NCI-H748 (cell line): ENCODE data around the gene LHCGR.
"Not testable (repeated sequence)": the region's sequence is repeated elsewhere in the genome, so short reads cannot be mapped to it uniquely, and the experiment has no call there.

Experiments used
- DNase-seq: peaks from one replicate; lab custom pipeline; 2025; ENCODE audit not compliant: unreplicated experiment; lab: John Stamatoyannopoulos, UW

Gene LHCGR

DNA sequence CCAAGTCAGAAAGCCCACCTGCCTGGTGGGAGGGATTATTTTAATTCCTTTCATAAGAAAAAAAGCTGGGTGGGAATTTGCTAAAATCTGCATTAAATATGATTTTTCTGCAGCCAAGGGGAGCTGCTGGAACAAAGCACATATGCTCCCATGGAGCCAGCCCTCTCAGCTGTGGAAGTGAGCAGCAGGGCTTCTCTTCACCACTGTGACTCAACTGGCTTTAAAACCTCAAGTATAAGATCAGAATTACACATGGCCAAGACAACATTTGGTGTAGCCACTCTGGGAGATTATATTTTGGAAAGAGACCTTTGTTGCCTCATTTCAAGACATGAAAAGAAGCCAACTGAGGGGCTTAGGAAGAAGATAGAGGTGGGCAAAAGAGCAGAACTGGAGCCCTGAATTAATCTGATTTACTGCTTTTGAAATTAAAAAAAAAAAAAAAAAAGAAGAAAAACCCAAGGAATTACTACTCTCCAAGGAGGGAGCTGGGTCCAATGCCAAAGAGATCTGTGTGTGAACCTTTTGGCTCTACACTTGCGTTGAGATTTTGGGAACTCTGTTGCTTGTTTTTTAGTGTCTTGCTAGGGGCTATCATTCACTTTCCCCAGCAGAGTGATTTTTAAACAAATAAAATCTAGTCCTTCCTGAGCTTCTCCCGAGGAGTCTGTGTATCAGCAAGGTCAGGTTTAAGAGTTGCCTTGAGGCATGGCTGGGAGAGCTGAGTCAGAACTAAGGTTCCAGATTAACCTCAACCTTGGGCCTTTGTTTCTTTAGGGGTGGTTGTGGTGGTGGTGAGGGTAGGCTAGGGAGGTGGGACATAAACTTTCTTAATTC lies 6.0 kb downstream of the LHCGR start:
- no peak for DNase-seq

DNA sequence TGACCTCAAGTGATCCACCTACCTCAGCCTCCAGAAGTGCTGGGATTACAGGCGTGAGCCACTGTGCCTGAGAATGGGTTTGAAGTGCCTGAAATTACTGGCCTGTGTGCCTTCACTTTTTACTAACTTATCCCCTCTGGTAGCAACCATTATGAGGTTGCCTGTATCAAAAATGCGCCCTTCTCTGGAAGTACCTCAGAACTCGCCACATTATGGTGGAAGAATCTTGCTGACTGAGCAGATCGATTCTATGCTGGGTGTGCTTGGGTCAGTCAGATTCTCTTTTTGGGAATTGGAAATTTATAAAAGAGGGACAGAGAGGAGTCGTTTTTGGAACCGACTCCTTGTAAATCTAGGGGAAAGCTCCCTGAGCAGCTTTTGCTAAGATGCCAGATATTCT lies 8.2 kb downstream of the LHCGR start:
- DNase-seq: no peak

DNA sequence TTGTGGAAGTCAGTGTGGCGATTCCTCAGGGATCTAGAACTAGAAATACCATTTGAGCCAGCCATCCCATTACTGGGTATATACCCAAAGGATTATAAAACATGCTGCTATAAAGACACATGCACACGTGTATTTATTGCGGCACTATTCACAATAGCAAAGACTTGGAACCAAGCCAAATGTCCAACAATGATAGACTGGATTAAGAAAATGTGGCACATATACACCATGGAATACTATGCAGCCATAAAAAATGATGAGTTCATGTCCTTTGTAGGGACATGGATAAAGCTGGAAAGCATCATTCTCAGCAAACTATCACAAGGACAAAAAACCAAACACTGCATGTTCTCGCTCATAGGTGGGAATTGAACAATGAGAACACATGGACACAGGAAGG lies 16.3 kb downstream of the LHCGR start:
- DNase-seq: not testable (repeated sequence)

DNA sequence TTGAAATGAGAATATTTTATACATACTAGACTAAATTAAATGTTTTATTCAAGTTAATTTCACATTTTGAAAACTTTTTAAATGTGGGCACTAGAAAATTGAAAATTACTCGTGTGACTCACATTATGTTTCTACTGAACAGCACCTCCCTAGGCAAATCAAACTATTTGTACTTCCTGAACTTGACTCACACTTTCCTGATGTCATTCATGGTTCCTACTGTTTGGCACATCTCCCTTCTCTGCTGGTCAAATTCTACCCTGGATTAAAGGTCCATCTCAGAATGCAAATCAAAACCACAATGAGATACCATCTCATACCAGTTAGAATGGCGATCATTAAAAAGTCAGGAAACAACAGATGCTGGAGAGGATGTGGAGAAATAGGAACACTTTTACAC lies 16.7 kb downstream of the LHCGR start:
- no peak for DNase-seq

DNA sequence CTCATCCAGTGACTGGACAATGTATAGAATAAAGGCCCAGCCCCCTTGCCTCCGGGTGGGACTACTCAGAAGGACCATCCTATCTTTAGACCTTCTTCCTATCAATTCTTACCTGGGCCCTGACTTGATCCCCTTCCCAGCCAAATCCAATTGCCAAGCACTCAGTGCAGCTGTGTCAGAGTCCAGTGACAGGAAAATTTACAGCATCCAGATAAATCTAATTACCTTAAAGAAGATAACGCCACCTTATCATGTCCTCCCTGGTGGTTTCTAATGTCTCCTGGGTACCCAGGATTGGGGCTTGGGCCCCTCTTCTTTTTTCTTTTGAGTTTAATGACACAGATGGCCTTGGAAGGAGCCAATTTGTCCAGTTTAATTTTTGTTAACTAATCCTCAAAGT lies 19.3 kb downstream of the LHCGR start:
- no peak for DNase-seq

DNA sequence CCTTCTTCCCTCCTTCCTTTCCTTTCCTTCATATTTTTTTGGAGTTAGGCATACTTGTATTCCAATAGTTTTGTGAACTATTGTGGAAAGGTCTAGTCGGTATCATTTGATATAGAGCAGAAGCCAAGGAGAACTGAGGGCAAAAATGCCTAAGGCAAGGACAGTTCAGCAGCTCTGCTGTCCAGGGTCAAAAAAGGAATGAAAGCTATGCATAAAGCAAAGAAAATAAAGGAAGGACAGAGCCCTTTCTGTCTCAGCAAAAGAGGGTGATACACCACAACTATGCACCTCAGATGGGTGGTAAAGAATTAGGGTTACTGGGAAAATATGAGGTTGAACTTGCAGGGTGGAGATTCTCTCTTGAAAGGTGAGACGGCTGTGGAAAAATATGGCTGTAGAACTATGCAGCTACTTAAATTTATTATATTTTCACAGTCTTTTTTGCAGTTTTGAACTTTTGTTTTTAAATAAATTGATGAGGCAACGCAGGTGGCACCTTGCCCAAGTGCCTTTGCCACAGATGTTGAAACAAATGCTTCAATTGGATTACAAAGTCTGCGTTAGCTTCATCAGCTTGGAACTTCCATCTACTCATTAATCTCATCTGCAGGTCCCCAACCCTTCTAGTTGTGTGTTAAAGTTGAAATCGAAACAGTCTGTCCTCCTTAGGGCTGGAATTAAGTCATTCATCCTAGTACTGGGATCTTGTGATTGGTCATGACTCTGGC lies 20.8 kb downstream of the LHCGR start:
- no peak for DNase-seq

DNA sequence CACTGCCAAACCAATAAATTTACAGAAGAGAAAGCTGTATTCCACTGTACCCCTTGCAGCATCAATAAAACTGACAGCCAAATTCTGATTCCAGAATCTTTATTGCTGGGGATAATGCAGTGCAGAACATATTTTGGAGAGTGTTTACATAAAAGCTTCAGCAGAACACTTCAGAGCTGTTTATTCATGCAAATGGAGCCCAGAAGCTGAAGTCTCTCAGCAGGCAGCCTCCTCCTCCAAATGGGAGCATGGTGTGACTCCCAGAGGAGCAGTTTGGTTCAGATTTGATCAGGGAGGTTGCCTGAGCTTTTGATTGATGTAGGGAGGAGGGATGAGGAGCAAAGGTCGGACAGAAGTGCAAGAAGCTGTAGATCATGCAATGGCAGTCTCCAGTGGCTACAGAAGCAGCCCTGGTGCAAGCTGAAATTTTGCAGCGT lies 22.4 kb downstream of the LHCGR start:
- DNase-seq: peak; percentile 76

DNA sequence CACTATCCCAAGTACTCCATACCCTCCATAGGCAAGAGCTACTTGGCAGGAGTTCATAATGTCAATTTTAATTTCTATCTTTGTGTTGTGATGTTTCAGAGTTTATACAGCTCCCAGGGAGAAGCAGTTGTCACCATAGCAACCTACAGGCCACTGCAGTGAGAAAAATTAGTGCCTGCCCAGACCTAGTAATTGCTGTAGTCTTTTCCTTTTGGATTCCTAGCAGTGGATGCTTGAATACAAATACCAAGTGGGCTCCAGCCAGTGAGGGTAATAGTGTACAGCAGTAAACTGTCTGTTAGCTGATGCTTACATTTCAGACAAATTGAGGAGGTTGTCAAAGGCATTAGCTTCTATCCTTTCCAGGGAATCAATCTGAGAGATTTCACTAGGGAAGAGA lies 26.7 kb downstream of the LHCGR start:
- peak; percentile 55 for DNase-seq

DNA sequence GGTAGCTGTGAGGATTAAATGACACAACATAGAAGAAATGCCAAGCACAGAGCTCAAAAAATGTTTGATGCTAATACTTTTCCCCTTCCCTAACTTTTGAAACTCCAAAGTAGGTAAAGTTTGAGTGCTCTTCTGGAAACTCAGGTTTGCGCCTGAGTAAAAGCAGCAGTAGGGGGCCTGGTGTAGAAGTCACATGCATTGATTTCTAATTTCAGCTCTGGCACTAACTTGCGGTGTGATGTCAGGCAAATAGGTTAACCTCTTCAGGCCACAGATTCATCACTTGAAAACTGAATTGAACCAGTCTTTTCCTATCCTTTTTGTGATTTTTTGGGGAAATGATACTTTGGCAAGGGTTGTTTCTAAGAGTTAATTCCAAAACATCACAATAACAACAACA lies 27.2 kb downstream of the LHCGR start:
- DNase-seq: no peak

DNA sequence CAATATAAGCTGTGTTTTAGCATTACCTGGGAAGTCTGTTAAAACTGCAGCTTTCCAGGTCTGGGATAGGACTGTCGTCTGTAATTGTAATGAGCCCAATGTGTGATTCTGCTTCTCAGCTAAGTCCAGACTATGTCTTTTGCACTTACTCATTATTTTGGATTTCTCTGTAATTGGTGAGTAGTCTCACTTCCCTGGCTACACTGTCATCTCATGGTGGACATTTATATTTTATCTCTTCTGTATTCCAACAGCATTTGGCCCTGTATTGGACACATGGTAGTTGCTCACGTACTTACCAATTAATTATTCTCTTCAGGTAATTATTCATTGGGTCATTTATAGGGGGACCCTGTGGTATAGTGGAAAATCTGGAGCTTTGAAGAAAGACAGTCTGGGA lies 28.0 kb downstream of the LHCGR start:
- DNase-seq: no peak

DNA sequence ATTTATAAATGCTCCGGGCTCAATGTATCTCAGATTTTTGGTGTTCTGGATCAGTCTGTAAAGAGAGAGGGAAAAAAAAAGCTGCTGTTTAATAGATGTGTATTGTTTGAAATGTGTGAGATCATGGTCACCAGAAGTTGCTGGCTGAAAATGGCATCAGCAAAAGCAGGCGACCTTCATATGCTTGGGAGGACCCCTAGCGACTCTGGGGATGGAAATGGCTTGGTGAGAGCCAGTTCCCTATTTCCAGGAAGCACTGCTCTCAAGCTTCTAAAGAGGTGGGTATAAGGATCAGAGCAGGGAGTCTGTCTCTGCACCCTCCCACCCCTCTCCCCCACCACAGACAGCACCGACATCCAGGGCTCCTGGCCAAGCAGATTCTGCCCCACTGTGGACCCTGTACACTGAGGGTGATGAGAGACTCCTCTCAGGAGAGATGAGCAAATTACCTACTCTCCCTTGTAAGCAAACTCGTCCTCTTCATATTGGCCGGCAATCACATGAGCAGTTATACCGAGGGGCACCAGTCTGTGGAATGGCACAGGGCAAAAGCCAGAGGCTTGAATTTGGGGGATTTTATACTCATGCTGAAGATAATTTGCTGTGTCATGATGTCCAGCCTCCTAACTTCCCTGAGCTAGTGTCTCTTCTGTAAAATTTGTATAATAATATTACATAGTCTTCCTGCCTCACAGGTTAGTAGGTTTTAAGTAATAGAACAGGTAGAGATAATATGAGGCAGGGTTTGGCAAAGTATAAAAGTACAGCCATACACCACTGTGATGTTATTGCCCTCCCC lies 29.6 kb downstream of the LHCGR start:
- DNase-seq: no peak

DNA sequence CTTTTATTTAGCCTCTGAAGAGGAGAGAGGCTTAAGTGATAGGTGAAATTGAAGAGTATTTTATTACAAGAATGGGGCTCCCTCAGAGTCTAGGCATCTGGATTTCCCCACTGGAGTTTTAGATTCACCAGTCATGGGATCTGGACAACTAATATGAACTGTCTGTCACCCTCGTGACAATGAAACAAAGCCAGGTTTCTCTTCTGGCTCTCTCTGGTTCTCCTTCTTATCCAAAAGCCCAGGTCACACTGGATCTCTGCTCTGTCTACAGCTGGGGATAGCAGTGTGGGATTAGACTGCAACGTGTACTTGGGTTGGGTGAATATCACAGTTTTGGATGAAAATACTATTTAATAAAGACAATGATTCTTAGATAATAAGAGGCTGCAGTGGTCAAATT lies 31.2 kb downstream of the LHCGR start:
- no peak for DNase-seq

DNA sequence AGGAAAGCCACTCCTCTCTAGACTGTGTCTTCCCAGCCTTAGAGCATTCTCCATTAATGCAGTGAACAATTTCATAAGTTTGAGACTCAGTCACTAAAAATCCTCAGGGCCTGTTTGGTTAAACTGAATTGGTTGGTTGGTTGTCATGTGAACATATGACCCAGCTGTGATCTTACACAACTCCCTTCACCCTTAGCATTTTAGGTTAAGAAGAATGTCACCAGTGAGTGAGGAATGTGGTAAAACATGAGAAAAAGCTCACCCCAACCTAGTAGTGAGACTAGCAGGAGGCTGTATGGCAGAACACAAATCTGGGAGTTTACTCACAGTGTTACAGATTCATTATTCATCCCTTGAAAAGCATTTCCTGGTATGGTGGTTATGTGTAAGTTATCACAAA lies 32.4 kb downstream of the LHCGR start:
- no peak for DNase-seq

DNA sequence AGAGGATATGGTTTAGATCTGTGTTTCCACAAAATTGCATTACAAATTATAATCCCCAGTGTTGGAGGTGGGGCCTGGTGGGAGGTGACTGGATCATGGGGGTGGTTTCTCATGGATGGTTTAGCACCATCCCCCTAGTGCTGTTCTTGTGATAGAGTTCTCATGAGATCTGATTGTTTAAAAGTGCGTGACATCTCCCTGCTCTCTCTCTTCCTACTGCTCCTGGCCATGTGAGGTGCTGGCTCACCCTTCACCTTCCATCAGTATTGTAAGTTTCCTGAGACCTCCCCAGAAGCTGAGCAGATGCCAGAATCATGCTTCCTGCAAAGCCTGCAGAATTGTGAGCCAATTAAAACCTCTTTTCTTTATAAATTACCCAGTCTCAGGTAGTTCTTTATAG lies 33.1 kb downstream of the LHCGR start:
- DNase-seq: no peak

DNA sequence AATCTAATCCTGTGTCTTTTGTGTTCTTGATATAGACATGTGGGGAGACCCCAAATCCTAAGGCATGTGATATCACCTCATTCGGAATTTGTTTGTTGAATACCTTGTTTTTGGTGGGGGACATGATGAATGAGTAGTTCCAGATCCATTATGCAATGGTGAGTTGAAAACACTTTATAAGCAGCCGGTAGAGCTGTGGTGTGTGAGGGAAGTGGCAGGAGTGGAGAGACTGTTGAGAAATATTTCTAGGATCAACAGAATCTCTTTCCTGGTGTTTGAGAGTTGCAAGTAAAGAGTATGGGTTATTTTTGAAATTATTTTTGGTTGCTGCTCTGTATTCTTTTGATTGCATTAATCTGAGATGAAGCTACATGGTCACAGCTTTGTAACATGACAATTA lies 34.4 kb downstream of the LHCGR start:
- DNase-seq: no peak

DNA sequence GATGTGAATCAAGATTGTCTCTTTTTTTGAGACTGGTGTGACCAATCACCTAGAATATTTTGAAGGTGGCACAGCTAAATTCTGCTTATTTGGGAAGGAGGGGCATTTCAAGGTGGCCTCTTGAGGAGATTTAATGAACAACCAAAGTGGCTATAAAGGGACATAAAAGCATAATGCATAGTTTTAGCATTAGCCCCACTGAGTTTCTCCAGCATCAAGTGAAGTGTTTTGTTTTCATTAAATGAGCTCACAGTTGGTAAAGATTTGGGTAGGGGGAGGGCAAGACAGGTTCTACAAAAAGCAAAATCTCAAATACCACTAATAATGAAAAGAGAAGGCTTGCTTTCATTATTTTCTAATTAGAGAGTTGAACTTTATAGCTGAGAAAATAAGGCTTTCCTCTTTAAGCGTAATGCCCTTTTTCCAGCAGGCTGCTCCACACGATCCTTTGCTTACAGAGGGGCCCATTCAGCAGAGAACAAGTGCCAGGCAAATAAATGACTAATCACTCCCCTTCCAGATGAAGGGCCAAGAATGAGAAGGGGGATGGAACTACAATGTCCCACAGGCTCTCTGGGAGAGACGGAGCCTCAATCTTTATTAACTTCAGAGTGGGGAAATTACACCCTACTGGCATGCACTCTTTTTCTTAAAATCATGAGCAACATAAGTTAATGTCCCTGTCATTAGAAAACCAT lies 35.9 kb downstream of the LHCGR start:
- peak; percentile 40 for DNase-seq

DNA sequence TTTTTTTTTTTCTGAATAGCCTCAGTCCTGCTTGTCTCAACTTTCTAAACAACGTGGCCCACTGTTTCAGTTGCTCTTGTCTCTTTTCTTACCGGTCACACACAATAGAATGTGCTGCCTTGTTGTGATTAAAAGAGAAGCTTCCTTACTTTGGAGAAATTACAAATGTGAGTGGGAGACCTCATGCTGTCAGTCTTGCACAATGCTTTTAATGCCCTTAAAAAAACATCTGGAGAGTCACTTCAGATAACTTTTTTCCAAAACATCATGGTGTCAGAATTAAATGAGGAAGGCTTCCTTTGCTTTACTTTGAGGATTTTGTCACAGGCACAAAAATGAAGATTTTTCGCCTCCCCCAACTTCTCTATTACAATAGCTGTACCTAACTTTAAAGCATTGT lies 37.7 kb downstream of the LHCGR start:
- no peak for DNase-seq

DNA sequence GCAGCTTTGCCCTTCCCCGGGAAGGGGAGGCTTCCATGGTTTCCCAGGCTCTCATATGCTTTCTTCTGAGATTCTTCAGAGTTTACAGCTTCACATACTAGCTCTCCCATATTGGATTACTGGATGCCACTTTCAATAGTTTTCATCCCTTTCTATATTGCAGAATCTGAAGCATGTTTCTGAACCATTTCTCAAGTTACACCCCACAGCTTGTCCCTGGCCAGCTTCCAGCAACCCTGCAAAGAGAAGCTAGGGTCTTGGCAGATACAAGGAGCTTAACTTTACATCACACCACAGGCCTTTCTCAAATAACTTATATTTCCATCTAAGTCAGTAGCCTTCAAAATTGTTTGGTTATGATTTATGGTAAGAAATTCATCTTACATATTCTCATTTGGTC lies 39.6 kb downstream of the LHCGR start:
- DNase-seq: no peak

DNA sequence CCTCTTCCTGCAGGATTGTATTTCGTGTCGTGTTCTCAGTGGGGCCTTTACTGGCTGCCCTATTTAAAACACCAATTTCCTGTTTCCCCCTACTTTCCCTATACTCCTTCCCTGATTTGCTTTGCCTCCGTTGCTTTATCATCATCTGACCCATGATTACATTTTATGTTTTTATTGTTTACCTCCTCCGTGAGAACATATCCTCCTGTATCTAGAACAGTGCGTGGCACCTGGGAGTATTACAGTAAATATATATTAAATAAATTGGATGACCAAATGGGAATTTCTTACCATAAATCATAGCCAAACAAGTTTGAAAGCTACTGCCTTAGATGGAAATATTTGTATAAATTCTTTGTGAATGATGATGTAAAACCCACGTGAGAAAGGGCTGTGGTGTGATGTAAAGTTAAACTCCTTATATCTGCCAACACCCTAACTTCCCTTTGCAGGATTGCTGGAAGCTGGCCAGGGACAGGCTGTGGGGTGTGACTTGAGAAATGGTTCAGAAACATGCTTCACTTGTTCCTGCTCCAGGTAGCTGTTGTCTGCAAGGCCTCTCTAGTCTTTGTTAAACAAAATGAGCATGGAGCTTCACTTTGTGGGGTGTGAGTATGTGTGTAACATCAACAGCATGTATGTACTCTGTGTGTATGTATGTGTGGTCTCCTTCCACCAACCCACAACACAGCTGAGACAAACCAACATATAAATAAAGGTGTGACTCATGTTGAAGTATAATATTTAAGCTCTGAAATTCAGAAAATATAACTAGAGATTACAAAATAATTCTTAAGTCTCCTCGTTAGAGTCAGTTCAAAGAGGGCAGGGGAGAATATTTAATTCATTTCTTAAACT lies 40.3 kb downstream of the LHCGR start:
- DNase-seq: peak; percentile 2

DNA sequence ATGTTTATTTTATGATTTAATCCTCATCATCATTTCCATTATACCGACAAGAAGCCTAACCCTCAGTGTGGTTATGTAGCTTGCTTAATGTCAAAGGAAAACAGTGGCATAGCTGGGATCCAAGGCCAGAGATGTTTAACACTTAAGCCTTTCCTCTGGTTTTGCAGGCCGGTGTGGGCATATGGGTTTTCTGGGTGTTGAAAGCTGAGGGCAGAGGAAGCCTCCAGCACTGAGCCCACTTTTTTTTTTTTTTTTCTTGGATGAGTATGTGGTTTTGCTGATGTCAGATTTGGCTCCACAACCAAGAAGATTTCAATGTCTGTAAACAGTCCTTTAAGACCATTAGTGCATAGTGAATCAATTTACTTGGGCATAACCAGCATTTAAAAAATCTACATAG lies 41.3 kb downstream of the LHCGR start:
- DNase-seq: no peak
